Activated T-cell treated with anti-CD3 and anti-CD28 coated beads for 24 hours (primary cell): ENCODE measurements around the gene KRT38.

ENCODE experiments used
- DNase-seq: peaks from one replicate; pipeline ENCODE4 v3.0.0-alpha.2; 2020; ENCODE audit warnings: low read depth

KRT38 gene

GRCh38 chr17:41421617-41422016, 19.2 kb downstream of the KRT38 start:
- no peak for DNase-seq

- no peak for DNase-seq
Measured at GRCh38 chr17:41421116-41421515, 19.7 kb downstream of the KRT38 start.

GRCh38 chr17:41420134-41420533, 20.6 kb downstream of the KRT38 start:
- no peak for DNase-seq

- DNase-seq = no peak
Measured at GRCh38 chr17:41419716-41420115, 21.1 kb downstream of the KRT38 start.

DNA sequence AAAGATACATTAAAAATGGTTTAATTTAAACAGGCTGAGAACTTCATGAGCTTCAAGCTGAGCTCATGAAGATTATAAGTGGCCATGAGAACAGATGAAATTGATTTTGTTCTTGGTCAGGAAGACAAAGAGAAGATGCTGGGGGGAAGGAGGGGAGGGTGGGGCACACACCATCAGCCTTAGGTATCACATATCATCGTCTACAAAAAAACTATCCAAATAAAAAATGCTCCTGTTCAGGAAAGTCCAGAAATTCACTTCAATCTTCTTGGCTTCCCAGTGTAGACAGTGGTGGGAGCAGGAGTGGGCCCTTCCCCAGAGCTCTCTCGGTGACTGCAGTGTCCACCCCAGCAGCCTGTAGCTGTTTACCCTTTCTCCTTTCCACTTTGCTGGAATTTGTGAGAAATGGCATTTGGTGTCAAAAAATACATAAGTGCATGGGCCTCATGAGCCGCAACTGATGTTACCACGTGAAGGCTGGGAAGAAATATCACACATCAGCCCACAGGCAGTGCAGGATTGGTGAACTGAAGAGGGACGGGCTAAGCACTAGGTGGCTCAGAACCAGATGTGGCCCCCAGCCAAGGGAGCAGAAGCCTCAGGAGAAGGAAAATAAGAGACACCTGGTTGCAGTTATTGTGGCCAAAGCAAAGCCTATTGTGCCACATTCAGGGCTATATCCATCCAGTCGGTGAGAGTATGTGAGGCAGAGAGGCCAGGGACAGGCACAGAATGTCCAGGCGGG, 22.5 kb downstream of the KRT38 start:
- no peak for DNase-seq

DNA sequence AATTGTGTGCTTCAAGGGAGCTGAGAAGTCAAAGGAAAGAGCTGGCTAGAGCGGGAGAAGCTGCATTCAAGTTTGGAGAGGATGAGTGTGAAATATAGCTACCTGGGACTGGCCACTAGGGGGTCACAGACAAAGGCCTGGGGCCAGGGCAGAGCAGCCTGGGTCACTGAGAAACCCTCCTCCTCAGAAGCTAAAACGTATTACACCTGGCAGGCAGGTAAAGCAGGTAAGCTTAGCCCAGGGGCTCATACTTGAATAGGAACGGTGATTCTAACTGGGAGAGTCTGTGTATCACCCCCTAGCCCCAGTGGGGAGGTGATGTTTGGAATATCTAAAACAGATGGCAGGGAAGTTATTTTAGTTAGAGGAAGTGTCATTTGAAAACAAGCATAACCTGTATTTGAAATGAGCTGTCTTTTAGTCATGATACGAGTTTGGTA, 23.2 kb downstream of the KRT38 start:
- DNase-seq = no peak

DNA sequence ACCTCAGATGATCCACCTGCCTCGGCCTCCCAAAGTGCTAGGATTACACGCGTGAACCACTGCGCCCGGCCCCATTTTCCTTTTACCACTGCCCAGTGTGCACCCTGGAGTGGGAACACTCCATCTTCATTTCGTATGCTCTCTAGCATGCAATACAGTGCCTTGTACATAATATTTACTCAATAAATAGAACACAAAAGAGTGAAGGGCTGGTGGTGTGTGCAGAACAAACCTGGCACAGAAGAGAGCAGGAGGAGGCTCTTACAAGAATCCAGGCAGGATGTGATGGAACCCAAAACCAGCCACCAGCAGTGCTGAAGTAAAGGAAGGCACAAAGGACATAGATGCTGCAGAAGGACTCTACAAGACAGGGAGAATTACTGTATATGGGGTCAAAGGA, 23.7 kb downstream of the KRT38 start:
- DNase-seq = no peak

GRCh38 chr17:41416479-41416878, 24.3 kb downstream of the KRT38 start:
- DNase-seq = no peak

- DNase-seq = no peak
Measured at GRCh38 chr17:41415833-41416335, 24.9 kb downstream of the KRT38 start.

DNA sequence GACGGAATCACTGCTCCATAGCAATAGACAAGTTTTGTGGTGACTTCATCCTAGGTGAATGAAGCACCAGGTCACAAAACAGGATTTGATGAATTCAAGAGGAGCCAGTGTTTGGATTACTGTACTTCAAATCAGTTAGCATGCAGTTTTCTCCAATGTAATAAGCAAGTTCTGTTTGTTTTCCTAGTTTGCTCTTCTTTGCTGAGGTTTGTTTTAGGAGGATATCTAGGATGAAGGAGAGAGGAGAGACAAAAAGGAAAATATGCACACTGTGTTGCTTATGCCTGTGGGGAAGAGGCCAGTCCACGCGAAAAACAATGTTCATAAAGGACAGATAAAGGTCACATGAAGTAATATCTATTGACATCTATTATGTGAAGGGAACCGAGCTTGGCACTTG, 25.4 kb downstream of the KRT38 start:
- no peak for DNase-seq

DNA sequence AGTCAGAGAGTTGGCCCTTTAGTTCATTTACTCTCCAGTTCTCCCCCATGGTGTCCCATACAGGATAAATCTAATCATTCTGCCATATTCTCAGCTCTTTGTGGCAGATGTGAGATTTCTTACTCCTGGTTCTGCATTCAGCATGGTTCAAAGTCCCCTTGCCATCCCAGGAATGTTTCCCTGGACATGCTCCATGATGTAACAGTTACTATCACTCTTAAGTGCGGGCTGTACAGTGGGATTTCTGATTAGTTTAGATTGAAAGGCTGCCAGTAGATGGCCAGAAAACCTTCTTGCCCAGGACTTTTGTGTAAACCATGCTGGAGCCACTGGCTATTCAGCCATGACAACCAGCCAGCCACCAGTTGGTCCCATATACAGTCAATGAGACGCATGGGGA, 26.8 kb downstream of the KRT38 start:
- no peak for DNase-seq

DNA sequence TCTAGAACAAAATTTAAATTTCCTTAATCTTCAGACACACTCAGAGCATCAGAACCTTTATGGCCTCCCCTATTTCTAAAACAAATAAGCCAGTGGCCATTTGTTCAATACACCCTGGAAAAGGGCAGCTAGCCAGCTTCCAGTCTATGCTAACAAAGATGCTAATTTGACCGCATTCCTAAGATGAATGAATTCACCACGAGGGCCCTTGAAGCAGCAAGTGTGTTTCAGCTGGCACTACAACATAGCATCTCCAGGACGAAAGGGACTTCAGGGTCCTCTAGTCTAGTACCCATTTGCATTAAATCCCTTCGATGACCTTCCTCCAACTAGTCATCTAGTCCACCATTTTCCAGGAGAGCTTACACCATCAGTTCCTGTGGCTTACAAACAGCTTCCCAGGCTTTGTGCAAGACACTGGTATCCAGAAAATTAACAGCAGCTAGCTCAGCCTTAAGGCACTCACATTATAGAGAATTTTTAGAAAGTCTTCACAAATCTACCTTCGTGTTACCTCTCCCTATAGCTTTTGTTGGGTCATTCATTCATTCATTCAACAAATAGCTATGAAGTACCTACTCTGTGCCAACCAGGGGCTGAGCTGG, 27.3 kb downstream of the KRT38 start:
- DNase-seq = no peak

GRCh38 chr17:41411072-41411840, 29.5 kb downstream of the KRT38 start:
- no peak for DNase-seq

DNA sequence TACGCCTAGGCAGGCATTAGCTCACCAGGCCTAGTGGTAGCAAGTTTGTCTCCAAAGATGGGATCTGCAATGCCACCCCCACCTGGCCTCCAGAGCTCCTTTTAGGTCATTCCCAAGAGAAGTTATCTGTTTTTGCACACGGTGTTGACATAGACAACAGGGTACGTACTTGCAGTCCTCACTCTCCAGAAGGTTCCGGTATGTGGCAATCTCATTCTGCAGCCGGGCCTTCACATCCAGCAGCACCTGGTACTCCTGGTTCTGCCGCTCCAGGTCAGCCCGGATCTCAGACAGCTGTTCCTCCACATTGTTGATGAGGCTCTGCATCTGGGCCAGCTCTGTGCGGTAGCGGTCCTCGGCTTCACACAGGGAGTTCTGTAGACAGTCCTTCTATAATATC, 33.6 kb downstream of the KRT38 start:
- no peak for DNase-seq

GRCh38 chr17:41406205-41406604, 34.6 kb downstream of the KRT38 start:
- DNase-seq = no peak

DNA sequence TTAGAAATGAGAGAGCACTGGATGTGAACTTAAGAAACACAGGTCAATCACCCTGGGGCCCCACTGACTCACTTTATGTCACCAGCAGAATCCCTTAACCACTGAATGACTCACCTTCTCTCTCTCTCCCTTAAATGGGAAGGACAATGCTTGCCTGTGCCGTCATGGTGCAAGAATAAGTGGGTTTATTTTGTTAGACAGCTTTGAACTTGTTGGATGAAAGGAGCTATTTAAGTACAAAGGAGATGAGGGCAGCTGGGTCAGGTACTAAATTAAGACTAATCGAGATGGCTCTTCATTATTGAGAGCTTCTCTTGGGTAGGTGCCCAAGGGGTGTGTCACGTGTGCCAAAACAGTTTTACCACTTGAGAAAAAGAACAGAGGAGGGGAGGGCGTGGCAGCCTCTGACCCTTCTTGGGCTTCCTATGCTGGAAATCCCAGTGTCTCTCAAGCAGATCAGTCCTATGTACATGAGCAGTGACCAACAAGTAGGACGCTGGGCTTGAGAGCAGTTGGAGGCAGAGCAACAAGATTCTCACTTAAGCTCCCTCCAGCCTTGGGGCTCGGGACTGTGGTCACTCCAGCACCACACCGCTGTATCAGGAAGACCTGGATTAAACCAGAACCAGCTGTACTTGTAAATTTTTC, 36.6 kb downstream of the KRT38 start:
- DNase-seq = peak; percentile 41

DNA sequence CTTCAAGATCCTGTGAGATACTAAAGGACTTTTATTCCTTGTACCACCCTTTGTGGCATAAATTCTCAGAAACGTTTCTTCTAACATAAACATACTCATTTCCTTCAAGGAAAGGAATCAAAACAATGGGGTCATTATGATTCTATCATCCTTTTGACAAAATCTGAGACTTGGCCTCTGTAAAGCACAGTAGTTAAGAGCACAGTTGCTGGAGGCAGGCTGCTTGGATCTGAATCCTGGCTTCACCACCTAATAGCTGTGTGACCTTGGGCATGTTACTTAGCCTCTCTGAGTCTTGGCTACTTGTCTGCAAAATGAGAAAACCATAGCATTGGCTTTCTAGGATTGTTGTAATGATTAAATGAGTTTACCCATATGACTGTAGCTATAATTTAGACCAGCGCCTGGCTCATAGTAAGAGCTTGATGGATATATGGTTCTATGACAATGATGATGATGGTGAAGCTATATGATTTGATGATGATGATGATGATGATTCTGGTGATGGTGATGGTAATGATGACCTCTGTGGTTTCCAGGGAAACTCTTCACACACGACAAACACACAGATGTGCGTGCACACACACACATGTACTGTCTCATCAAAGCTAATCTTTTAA, 37.3 kb downstream of the KRT38 start:
- no peak for DNase-seq

DNA sequence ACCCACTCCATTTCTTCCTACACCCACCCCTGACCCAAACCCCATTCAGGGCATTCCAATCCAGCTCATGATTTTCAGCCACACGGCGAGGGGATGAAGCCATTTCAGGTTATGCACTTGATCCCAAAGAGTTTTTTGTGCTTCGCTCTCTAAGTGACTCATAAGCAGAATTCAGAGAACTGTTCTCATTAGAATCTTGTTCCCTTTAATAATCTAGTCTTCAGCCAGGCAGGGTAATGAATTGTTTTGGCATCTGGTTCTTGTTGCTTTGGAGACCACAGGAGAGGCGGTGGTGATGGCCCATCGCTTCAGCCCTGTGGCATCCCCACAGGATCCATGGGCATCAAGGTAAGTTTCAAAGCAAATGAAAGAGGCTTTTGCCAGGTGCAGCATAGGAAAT, 38.6 kb downstream of the KRT38 start:
- DNase-seq = no peak

GRCh38 chr17:41396996-41397660, 43.7 kb downstream of the KRT38 start, which contains the start of gene KRT31:
Gene KRT31, minus strand, starts transcription at chr17:41397608. Its CDS starts 69 bp downstream, at chr17:41397539.
- no peak for DNase-seq

- DNase-seq = no peak
Measured at GRCh38 chr17:41396340-41396739, 44.4 kb downstream of the KRT38 start.

DNA sequence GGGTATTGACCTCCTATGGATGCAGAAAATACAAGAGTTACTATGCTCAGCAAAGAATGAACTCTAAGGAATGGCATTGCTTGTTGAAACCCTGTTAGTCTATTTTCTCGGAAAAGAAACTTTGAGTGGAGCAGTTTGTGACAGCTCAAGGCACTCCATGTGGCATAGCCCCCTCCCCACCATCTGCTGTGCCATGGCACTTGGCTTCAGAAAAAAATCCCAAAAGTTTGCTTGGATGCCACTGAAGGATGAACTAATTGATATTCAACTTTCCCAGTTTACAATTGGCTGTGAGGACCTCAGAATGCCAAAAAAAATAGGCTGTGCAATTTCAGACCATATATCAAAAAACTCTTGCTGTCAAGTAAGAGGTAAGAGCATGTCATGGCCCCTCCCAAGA, 45.2 kb downstream of the KRT38 start:
- DNase-seq = no peak
